B cell (primary cell): ENCODE results near the gene TMED1. TPM values are rescaled to one million over a fixed set of nuclear protein-coding genes. Genes with fewer than 3 reads are reported as not detected.

Experiments used
- ATAC-seq: fragments of 200-7000 bp; cut with Tn5 transposase; one replicate; pipeline ENCODE4 v1.10.0; 2021; ENCODE audit warnings: low read depth, mild to moderate bottlenecking, moderate number of reproducible peaks, moderate library complexity
- CTCF ChIA-PET: fragments of 350-600 bp; sonication (Branson Sonifier 250); formaldehyde crosslinking; loops from one replicate; lab custom pipeline; 2021; ENCODE audit warnings: antibody characterized with exemption, inconsistent platforms; lab: Charles Lee
- POLR2A ChIA-PET: fragments of 350-600 bp; sonication (Branson Sonifier 250); formaldehyde crosslinking; loops from one replicate; lab custom pipeline; 2021; ENCODE audit warnings: antibody characterized with exemption; lab: Charles Lee
- DNase-seq: peaks from one replicate; pipeline ENCODE4 v3.0.0; 2013
- H2AFZ ChIP-seq: 2 replicates; pipeline ENCODE4 v1.6.1; 2012; ENCODE audit warnings: mild to moderate bottlenecking, low read depth, low read length; ENCODE audit not compliant: insufficient read depth, poor library complexity, severe bottlenecking
- H3K27ac ChIP-seq, 2 donors: 1 replicate in 1 of 2; 2 replicates in 1 of 2; pipeline ENCODE4 v1.5.1; 2012 to 2013; ENCODE audit warnings: low read length in 2 of 2, mild to moderate bottlenecking in 2 of 2, moderate library complexity in 1 of 2
- H3K27me3 ChIP-seq, 4 experiments: fragments of 200-600 bp in 1 of 4; sonication (generic) in 1 of 4; replicated peaks in 1 of 4; 1 replicate in 2 of 4; 2 replicates in 2 of 4; pipeline versions ENCODE4 v1.6.1 to v1.7.0; 2013 to 2016; ENCODE audit warnings: low read length in 3 of 4, mild to moderate bottlenecking in 2 of 4, mixed read lengths in 1 of 4, moderate library complexity in 1 of 4; ENCODE audit not compliant: insufficient read depth in 4 of 4, control insufficient read depth in 3 of 4; ENCODE audit errors: control extremely low read depth in 1 of 4
- H3K36me3 ChIP-seq, 2 experiments: replicated peaks in 1 of 2; 1 replicate in 1 of 2; 2 replicates in 1 of 2; pipeline versions ENCODE4 v1.6.1 to v1.7.1; 2013; ENCODE audit warnings: low read length in 1 of 2; ENCODE audit not compliant: insufficient read depth in 2 of 2, control insufficient read depth in 1 of 2; ENCODE audit errors: control extremely low read depth in 1 of 2, extremely low read depth in 1 of 2
- H3K4me1 ChIP-seq, 2 donors: fragments of 200-600 bp in 1 of 2; sonication (generic) in 1 of 2; 1 replicate in 1 of 2; 2 replicates in 1 of 2; pipeline versions ENCODE4 v1.5.1 to v1.6.1; 2013 to 2017; ENCODE audit warnings: low read length in 2 of 2; ENCODE audit not compliant: control insufficient read depth in 2 of 2, insufficient read depth in 2 of 2
- H3K4me2 ChIP-seq: replicated peaks from 2 replicates; pipeline ENCODE3; 2012; ENCODE audit warnings: mild to moderate bottlenecking, low read depth, low read length; ENCODE audit not compliant: poor library complexity, severe bottlenecking
- H3K4me3 ChIP-seq, 5 experiments: fragments of 200-600 bp in 1 of 5; sonication (generic) in 1 of 5; 1 replicate in 3 of 5; 2 replicates in 2 of 5; pipeline versions ENCODE4 v1.5.1 to v1.7.0; 2011 to 2016; ENCODE audit warnings: low read length in 4 of 5, mild to moderate bottlenecking in 4 of 5, low read depth in 2 of 5, control low read depth in 1 of 5, moderate library complexity in 1 of 5; ENCODE audit not compliant: insufficient read depth in 1 of 5; ENCODE audit errors: control extremely low read depth in 1 of 5, extremely low read depth in 1 of 5
- H3K79me2 ChIP-seq: fragments of 200-600 bp; sonication (generic); one replicate; pipeline ENCODE4 v1.6.0; 2016; ENCODE audit warnings: low read length; ENCODE audit not compliant: control insufficient read depth, insufficient read depth
- H3K9ac ChIP-seq: fragments of 200-600 bp; sonication (generic); 2 replicates; pipeline ENCODE4 v1.6.1; 2017; ENCODE audit warnings: mild to moderate bottlenecking, low read length, moderate library complexity
- H3K9me3 ChIP-seq, 3 donors: one replicate each; pipeline versions ENCODE4 v1.6.1 to v1.7.1; 2013; ENCODE audit warnings: low read length in 2 of 3; ENCODE audit not compliant: control insufficient read depth in 2 of 3, insufficient read depth in 1 of 3; ENCODE audit errors: control extremely low read depth in 1 of 3
- H4K20me1 ChIP-seq: 2 replicates; pipeline ENCODE4 v1.6.0; 2012; ENCODE audit warnings: mild to moderate bottlenecking, low read length; ENCODE audit not compliant: insufficient read depth, control insufficient read depth, poor library complexity, severe bottlenecking
- H3K27ac Mint-ChIP-seq: one replicate; pipeline ENCODE4 v1.8.0; 2021; ENCODE audit warnings: mixed read lengths
- H3K27me3 Mint-ChIP-seq: one replicate; pipeline ENCODE4 v1.8.0; 2021; ENCODE audit warnings: mixed read lengths
- H3K4me1 Mint-ChIP-seq: one replicate; pipeline ENCODE4 v1.8.0; 2021; ENCODE audit warnings: mixed read lengths
- H3K4me3 Mint-ChIP-seq: one replicate; pipeline ENCODE4 v1.8.0; 2021; ENCODE audit warnings: mixed read lengths
- H3K9me3 Mint-ChIP-seq: one replicate; pipeline ENCODE4 v1.8.0; 2022; ENCODE audit warnings: mixed read lengths; ENCODE audit not compliant: insufficient read depth
- EZH2 ChIP-seq: IDR thresholded peaks from 2 replicates; pipeline ENCODE4 v1.6.1; 2012; ENCODE audit warnings: borderline replicate concordance, low read depth, mild to moderate bottlenecking, moderate library complexity, low read length; ENCODE audit not compliant: insufficient read depth, poor library complexity, severe bottlenecking
- WGBS: methylation state at CpG from one replicate; pipeline ENCODE4 v1.1.5; 2013; ENCODE audit warnings: missing lambda C conversion rate; ENCODE audit not compliant: insufficient coverage; 5-methylcytosine and 5-hydroxymethylcytosine counted together
- intact Hi-C: fragments of 100-400 bp; cut with micrococcal nuclease; formaldehyde crosslinking; loops from one replicate; pipeline ENCODE4 v1.10.0; 2022
- polyA plus RNA-seq: library from polyadenylated mRNA; depleted of rRNA; stranded (reverse); fragments of >200 nt; gene quantifications from 2 replicates; pipeline ENCODE4 v1.2.3, GENCODE V29; 2012
- total RNA-seq, 2 donors: library from RNA; stranded (reverse); fragments of 120-200 nt in 1 of 2; gene quantifications; 1 replicate in 1 of 2; 2 replicates in 1 of 2; pipeline versions ENCODE4 v1.2.3 to v1.2.4, GENCODE V29; 2013 to 2022
- TF ChIP-seq, protein P1 (sequence below): fragments of 200-600 bp; IDR thresholded peaks from one replicate; pipeline ENCODE4 v1.8.0; 2022; ENCODE audit warnings: antibody characterized with exemption, mild to moderate bottlenecking

TMED1 gene
- total and polyA plus RNA-seq, 2 donors (not counting 1 experiment from before 2014, with no cell fraction given) = 10.8 to 14.7 TPM

DNA sequence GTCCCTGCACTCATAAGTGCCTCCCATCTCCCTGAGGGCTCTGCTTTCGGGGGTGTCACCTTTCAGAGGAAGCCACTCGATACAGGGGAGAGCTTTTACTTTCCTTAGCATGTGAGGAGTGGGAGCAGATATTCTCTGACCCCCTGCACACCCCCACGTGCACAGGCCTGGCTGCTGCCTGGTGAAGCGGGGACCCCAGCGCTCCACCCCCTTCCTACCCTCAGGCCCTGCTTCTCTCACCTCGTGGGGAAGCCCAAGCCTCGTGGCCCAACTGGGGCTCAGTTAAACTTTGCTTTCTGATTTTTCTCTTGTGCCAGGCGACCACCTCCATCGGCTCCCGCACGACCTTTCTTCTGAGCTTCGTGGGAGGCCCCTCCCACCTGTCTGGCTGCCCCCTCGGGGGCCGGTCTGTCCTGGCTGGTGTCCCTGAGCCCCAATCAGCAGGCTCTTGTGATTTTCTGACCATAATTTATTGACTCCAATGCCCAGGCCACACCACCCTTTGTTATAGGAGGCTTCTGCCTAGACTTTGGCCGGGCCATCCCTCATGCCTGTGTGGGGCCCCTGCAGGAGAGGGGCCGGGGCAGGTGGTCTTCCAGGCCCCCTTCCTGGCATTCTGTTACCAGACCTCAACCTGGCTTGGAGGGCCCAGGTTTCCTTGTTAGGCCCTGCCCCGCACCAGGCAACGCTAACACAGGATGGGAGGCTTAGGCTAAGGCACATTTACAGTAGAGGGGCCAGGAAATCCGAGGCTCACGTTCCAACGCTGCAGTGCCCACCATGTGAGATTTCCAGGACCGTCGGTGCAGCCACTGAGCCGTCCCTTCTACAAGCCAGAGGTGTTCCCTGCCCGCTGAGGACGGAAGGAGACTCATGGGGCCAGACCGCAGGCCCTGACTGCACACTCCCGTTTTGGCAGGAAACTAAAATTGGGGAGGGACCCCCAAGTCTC lies 3.7 kb downstream of the TMED1 start:
- H3K27me3 ChIP-seq = no peaks in the 10 kb centered on the region
- H3K9ac ChIP-seq = no peak overlapping the region
- H3K36me3 ChIP-seq = peaks cover 0 to 26% of the 10 kb centered on the region in 2 experiments
- DNase-seq (no peak), ATAC-seq (no peak)
- peaks cover 14% of the 10 kb centered on the region for H3K4me1 Mint-ChIP-seq
- peaks cover 3% of the 10 kb centered on the region for H3K9me3 Mint-ChIP-seq
- ChIA-PET POLR2A (no interaction called here), CTCF (no interaction called here)
- peaks cover 7 to 17% of the 10 kb centered on the region in 2 donors for H3K4me1 ChIP-seq
- H3K4me3 ChIP-seq = no peak overlapping the region
- no peak overlapping the region for H2AFZ ChIP-seq
- peaks cover 7% of the 10 kb centered on the region for H4K20me1 ChIP-seq
- H3K9me3 ChIP-seq = peaks cover 0 to 16% (median 9%) of the 10 kb centered on the region in 3 donors
- TF ChIP-seq EZH2 = no peak
- TF ChIP-seq, protein P1, sequence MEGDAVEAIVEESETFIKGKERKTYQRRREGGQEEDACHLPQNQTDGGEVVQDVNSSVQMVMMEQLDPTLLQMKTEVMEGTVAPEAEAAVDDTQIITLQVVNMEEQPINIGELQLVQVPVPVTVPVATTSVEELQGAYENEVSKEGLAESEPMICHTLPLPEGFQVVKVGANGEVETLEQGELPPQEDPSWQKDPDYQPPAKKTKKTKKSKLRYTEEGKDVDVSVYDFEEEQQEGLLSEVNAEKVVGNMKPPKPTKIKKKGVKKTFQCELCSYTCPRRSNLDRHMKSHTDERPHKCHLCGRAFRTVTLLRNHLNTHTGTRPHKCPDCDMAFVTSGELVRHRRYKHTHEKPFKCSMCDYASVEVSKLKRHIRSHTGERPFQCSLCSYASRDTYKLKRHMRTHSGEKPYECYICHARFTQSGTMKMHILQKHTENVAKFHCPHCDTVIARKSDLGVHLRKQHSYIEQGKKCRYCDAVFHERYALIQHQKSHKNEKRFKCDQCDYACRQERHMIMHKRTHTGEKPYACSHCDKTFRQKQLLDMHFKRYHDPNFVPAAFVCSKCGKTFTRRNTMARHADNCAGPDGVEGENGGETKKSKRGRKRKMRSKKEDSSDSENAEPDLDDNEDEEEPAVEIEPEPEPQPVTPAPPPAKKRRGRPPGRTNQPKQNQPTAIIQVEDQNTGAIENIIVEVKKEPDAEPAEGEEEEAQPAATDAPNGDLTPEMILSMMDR = no peak
- no peaks in the 10 kb centered on the region for H3K27me3 Mint-ChIP-seq
- 94% methylated on average over 26 of the region's 28 CpGs for WGBS
- no peak overlapping the region for H3K4me2 ChIP-seq
- no peak overlapping the region for H3K27ac ChIP-seq
- intact Hi-C loops = no loop called here
- H3K27ac Mint-ChIP-seq = no peak overlapping the region
- H3K79me2 ChIP-seq = no peaks in the 10 kb centered on the region
- H3K4me3 Mint-ChIP-seq = no peak overlapping the region
